HG03439 (cell line): ENCODE measurements around the gene SPEM2.
"Not testable (repeated sequence)": the region's sequence is repeated elsewhere in the genome, so short reads cannot be mapped to it uniquely, and the experiment has no call there.

ENCODE experiments used
- ATAC-seq: cut with Tn5 transposase; IDR thresholded peaks from one replicate; pipeline ENCODE4 v1.9.1; 2021; ENCODE audit warnings: mild to moderate bottlenecking, moderate library complexity; ENCODE audit not compliant: unreplicated experiment

SPEM2 gene

DNA sequence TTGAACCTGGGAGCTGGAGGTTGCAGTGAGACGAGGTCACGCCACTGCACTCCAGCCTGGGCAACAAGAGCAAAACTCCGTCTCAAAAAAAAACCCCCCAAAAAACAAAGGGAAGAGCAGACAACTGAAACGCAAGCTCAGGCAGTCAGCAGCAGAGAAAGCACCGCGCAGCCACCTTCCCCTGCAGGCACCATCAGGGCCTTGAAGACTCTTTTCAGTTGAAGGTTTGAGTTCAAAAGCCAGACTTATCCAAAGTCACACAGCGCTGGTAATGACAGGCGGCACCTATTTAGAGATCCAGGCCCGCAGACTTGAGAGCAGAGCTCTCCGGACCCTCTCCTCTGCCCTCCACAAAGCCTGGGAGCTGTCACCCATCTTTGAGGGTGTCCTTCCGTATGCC lies 42.9 kb downstream of the SPEM2 start:
- no peak for ATAC-seq

DNA sequence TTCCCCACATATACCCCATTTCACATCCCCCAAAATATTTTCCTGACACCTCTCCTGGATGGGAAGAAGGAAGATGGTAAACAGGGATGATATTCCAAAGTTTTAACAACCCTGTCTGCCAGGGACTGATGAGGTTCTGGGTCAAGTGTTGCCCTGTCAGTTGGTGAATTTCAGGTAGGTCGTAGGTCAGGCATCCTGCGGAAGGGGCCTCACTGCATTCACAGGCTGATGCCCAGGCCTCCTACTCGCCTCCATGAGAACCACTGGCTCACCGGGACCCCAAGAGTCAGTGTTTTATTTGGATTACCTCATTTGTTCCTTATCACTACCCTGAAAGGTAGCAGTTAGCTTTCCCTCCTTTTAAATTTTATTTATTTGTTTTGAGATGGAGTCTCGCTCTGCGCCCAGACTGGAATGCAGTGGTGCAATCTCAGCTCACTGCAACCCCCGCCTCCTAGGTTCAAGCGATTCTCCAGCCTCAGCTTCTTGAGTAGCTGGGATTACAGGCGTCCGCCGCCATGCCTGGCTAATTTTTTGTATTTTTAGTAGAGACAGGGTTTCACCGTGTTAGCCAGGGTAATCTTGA lies 43.5 kb downstream of the SPEM2 start:
- ATAC-seq, result no peak

DNA sequence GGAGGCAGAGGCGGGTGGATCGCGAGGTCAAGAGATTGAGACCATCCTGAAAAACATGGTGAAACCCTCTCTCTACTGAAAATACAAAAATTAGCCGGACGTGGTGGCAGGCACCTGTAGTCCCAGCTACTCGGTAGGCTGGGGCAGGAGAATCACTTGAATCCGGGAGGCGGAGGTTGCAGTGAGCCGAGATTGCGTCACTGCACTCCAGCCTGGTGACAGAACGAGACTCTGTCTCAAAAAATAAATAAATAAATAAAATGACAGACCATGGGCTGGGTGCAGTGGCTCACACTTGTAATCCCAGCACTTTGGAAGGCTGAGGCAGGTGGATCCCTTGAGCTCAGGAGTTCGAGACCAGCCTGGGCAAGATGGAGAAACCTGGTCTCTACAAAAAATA lies 44.4 kb downstream of the SPEM2 start:
- ATAC-seq, result not testable (repeated sequence)

DNA sequence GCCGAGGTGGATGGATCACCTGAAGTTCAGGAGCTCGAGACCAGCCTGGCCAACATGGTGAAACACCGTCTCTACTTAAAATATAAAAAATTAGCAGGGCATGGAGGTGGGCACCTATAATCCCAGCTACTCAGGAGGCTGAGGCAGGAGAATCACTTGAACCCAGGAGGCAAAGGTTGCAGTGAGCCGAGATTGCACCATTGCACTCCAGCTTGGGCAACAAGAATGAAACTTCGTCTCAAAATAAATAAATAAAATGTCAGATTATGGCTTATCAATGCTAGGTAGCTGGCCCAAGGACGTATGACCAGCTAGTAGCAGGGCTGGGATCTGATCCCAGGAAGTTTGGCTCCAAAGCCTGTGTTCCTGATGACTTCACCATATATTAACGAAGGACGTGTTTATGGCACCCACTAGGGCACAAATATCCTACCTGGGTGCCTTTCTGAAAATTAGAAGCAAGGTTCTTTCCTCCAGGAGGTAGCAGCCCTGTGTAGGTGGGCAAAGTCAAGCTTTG lies 45.1 kb downstream of the SPEM2 start:
- not testable (repeated sequence) for ATAC-seq

DNA sequence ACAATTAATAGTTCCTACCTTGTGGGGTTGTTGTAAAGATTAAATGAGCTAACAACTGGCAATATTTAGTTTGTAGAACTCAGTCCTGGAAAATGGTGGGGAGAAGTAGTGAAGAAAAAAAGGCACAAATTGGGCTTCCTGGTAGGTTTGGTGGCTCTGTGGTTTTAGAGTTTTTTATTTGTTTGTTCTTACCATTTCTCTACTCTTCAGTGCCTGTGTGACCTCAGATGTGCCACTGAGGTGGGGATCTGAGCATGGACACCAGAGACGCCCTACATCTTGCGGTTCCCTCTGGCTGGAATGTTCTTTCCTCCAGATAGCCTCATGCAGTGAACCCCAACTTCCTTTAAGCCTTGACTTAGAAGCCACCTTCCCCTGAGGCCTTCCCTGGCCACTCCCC lies 46.3 kb downstream of the SPEM2 start:
- ATAC-seq, result no peak

DNA sequence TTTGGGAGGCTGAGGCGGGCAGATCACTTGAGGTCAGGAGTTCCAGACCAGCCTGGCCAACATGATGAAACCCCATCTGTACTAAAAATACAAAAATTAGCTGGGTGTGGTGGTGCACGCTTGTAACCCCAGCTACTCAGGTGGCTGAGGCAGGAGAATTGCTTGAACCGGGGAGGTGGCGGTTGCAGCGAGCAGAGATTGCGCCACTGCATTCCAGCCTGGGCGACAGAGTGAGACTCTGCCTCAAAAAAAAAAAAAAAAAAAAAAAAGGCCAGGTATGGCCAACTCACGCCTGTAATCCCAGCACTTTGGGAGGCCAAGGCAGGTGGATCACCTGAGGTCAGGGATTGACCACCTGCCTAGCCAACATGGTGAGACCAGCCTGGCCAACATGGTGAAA lies 49.4 kb downstream of the SPEM2 start:
- not testable (repeated sequence) for ATAC-seq

DNA sequence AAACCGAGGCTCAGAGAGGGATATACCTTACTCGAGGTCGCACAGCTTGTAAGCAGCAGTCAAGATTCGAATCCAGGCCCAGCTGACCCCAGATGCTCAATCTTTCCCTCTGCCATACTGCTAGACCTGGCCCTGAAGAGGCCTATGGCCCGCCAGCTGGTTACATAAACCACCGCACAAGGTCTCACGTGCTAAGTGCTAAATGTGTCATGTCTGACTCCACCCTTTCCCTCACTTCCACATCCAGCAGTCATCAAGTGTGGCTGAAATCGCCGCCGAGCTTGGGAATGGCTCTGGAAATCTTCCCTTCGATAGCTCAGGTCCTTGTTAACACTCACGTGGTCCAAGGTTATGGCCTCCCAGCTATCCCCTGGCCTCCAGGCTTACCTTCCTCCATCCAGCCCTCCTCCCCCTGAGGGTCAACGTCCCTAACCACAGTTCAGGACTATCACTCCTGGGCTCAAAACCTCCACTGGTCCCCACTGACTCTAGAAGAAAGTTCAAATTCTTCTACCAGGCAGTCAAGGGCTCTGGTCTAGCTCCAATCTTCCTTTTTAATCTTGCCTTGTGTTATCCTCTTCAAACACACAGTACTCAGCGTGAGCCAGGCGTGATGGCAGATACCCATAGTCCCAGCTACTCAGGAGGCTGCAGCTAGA lies 50.5 kb downstream of the SPEM2 start:
- ATAC-seq, result no peak

DNA sequence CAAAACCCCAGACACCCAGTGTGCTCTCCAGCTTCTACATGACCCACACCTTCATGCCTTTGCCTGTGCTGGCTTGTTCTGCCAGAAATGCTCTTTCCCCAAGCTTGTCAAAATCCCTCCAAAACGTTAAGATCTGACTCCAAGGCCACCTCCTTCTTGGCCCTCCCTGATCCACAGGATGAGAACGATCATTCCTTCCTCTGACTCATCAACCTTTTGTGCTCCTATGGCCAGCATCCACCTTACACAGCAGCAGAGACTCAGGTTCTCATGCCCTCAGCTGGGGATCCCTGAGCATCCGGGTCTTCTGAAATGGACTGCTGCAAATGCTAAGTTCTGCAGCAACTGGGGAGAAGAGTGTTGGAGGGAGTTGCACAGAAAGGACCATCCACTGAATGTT lies 51.1 kb downstream of the SPEM2 start:
- ATAC-seq, result no peak

DNA sequence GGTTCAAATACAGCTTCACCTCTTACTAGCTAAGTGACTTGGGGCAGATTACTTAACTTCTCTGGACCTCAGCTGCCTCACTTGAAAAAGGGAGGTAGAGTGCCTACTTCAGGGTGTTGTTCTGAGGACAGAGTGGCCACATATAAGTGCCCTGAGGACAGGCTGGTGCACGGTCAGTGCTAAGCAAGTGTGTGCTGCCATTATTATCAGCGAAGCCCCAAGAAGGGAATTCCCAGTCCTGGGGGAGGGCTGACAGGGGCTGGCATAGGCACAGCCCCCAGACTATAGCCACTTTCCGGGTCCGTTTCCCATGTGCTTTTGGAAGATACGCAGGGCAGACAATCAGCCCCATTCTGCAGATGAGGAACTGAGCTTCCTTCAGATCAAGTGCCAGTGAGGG lies 51.5 kb downstream of the SPEM2 start:
- no peak for ATAC-seq
